Breast epithelium (tissue), 4 donors: Measurements from ENCODE around the gene TFPT. TPM values are rescaled to one million over a fixed set of nuclear protein-coding genes. Genes with fewer than 3 reads are reported as not detected.
A peak's percentile ranks its signal among the peaks of the same experiment; 100 is the strongest.

Experiments used
- DNase-seq, 2 donors: peaks; one replicate each; pipeline ENCODE4 v3.0.0-alpha.2; 2019; ENCODE audit warnings: low spot score in 2 of 2
- H3K27ac ChIP-seq, 2 donors: fragments of 200-600 bp; sonication (generic) in 1 of 2; one replicate each; pipeline ENCODE4 v1.5.1; 2016 to 2019; ENCODE audit warnings: mild to moderate bottlenecking in 1 of 2
- H3K27me3 ChIP-seq, 2 donors: fragments of 200-600 bp; sonication (generic) in 1 of 2; one replicate each; pipeline versions ENCODE4 v1.5.1 to v1.6.0; 2017 to 2019; ENCODE audit warnings: control low read depth in 1 of 2, mild to moderate bottlenecking in 1 of 2
- H3K36me3 ChIP-seq: fragments of 200-600 bp; one replicate; pipeline ENCODE4 v1.5.1; 2019
- H3K4me1 ChIP-seq, 2 donors: fragments of 200-600 bp; sonication (generic); one replicate each; pipeline ENCODE4 v1.5.1; 2016 to 2019; ENCODE audit warnings: control low read depth in 1 of 2
- H3K4me3 ChIP-seq, 3 donors: fragments of 200-600 bp; sonication (generic); 1 replicate in 2 of 3; 2 replicates in 1 of 3; pipeline ENCODE4 v1.5.1; 2016 to 2019; ENCODE audit warnings: mild to moderate bottlenecking in 3 of 3, moderate library complexity in 2 of 3
- H3K9me3 ChIP-seq, 2 donors: fragments of 200-600 bp; sonication (generic) in 1 of 2; one replicate each; pipeline ENCODE4 v1.5.1; 2016 to 2019; ENCODE audit warnings: control low read depth in 1 of 2
- POLR2A ChIP-seq: fragments of 450-650 bp; IDR thresholded peaks from one replicate; pipeline ENCODE4 v1.6.1; 2016; ENCODE audit warnings: antibody characterized with exemption, mild to moderate bottlenecking, moderate library complexity
- POLR2AphosphoS5 ChIP-seq, 3 donors: sonication (generic); formaldehyde crosslinking; IDR thresholded peaks; one replicate each; pipeline ENCODE4 v1.6.1; 2017; ENCODE audit warnings: antibody characterized with exemption in 3 of 3
- intact Hi-C: fragments of 100-400 bp; cut with DNase I; formaldehyde crosslinking; loops from one replicate; pipeline ENCODE4 v1.15.1; 2023; ENCODE audit warnings: low total_unique reads
- total RNA-seq, 3 donors: library from RNA; depleted of rRNA; stranded (reverse); fragments of >200 nt; gene quantifications; one replicate each; pipeline ENCODE4 v1.1.0, GENCODE V29; 2016
- TF ChIP-seq, protein P1 (sequence below), 3 donors: fragments of 450-650 bp; IDR thresholded peaks; one replicate each; pipeline ENCODE4 v1.5.1; 2016 to 2017; ENCODE audit warnings: antibody characterized with exemption in 3 of 3, mild to moderate bottlenecking in 3 of 3, moderate library complexity in 3 of 3

The TFPT gene
- total RNA-seq, 3 donors from 2014 or later = 11.9 to 16.7 (median 16.2) TPM

- peak within 1 kb of the TSS; percentile 97 to 98 for H3K27ac ChIP-seq
- no peak for DNase-seq
- H3K36me3 ChIP-seq = no peaks in the 10 kb centered on the region
- H3K4me3 ChIP-seq = peak within 1 kb of the TSS; percentile 97 to 100 (median 100)
- TF ChIP-seq POLR2AphosphoS5 (IDR thresholded peaks at IDR 0.05) (peak; percentile 71 to 86 (median 77)), POLR2A (peak; percentile 86)
- TF ChIP-seq, protein P1, sequence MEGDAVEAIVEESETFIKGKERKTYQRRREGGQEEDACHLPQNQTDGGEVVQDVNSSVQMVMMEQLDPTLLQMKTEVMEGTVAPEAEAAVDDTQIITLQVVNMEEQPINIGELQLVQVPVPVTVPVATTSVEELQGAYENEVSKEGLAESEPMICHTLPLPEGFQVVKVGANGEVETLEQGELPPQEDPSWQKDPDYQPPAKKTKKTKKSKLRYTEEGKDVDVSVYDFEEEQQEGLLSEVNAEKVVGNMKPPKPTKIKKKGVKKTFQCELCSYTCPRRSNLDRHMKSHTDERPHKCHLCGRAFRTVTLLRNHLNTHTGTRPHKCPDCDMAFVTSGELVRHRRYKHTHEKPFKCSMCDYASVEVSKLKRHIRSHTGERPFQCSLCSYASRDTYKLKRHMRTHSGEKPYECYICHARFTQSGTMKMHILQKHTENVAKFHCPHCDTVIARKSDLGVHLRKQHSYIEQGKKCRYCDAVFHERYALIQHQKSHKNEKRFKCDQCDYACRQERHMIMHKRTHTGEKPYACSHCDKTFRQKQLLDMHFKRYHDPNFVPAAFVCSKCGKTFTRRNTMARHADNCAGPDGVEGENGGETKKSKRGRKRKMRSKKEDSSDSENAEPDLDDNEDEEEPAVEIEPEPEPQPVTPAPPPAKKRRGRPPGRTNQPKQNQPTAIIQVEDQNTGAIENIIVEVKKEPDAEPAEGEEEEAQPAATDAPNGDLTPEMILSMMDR (IDR thresholded peaks at IDR 0.05) = no peak
- no peaks in the 10 kb centered on the region for H3K9me3 ChIP-seq
- peaks cover 8 to 20% of the 10 kb centered on the region in 2 donors for H3K4me1 ChIP-seq
- intact Hi-C loops = no loop called here
- no peaks in the 10 kb centered on the region for H3K27me3 ChIP-seq
Observed at GRCh38 chr19:54137699-54138488, 22.4 kb upstream of the TFPT start, which contains the start of gene CNOT3. TSS of gene CNOT3 (plus strand) at chr19:54137762. CDS start at chr19:54142979, 5,217 bp downstream.

- DNase-seq = peak; percentile 100
- Histone ChIP-seq H3K27me3 (no peaks in the 10 kb centered on the region), H3K27ac (peak overlapping the region; percentile 97 to 98), H3K9me3 (no peaks in the 10 kb centered on the region), H3K36me3 (no peaks in the 10 kb centered on the region), H3K4me1 (peaks cover 8 to 20% of the 10 kb centered on the region in 2 donors), H3K4me3 (peak overlapping the region; percentile 97 to 100 (median 100))
- TF ChIP-seq POLR2A (no peak), POLR2AphosphoS5 (IDR thresholded peaks at IDR 0.05) (peak in 1 of 3 donors; percentile 52)
- intact Hi-C loops = no loop called here
Observed at GRCh38 chr19:54136864-54137698, 21.6 kb upstream of the TFPT start.

GRCh38 chr19:54136086-54136863 lies 20.8 kb upstream of the TFPT start:
- DNase-seq = no peak
- H3K27ac ChIP-seq = peak overlapping the region; percentile 41 to 61
- H3K27me3 ChIP-seq = no peaks in the 10 kb centered on the region
- H3K4me3 ChIP-seq = peak overlapping the region; percentile 39 to 71 (median 50)
- TF ChIP-seq, protein P1 (IDR thresholded peaks at IDR 0.05) = no peak
- no peak for TF ChIP-seq POLR2AphosphoS5 (IDR thresholded peaks at IDR 0.05)
- TF ChIP-seq POLR2A = no peak
- intact Hi-C loops = no loop called here
- peaks cover 8 to 20% of the 10 kb centered on the region in 2 donors for H3K4me1 ChIP-seq
- no peaks in the 10 kb centered on the region for H3K9me3 ChIP-seq
- no peaks in the 10 kb centered on the region for H3K36me3 ChIP-seq

- TF ChIP-seq POLR2A (no peak), POLR2AphosphoS5 (IDR thresholded peaks at IDR 0.05) (no peak)
- TF ChIP-seq, protein P1 (IDR thresholded peaks at IDR 0.05) = no peak
- H3K9me3 ChIP-seq = no peaks in the 10 kb centered on the region
Observed at GRCh38 chr19:54133957-54134590, 18.6 kb upstream of the TFPT start.

More at GRCh38 chr19:54133957-54134590, 18.6 kb upstream of the TFPT start:
- Histone ChIP-seq H3K27ac (no peak overlapping the region), H3K4me3 (no peak overlapping the region), H3K36me3 (no peaks in the 10 kb centered on the region), H3K4me1 (peaks cover 8 to 10% of the 10 kb centered on the region in 2 donors), H3K27me3 (no peaks in the 10 kb centered on the region)
- intact Hi-C loops = no loop called here
- DNase-seq = no peak
